ENCODE results near the gene SART1.
A peak's percentile ranks its signal among the peaks of the same experiment; 100 is the strongest.
"Not testable (repeated sequence)": the region's sequence is repeated elsewhere in the genome, so short reads cannot be mapped to it uniquely, and the experiment has no call there.

The SART1 gene

DNA sequence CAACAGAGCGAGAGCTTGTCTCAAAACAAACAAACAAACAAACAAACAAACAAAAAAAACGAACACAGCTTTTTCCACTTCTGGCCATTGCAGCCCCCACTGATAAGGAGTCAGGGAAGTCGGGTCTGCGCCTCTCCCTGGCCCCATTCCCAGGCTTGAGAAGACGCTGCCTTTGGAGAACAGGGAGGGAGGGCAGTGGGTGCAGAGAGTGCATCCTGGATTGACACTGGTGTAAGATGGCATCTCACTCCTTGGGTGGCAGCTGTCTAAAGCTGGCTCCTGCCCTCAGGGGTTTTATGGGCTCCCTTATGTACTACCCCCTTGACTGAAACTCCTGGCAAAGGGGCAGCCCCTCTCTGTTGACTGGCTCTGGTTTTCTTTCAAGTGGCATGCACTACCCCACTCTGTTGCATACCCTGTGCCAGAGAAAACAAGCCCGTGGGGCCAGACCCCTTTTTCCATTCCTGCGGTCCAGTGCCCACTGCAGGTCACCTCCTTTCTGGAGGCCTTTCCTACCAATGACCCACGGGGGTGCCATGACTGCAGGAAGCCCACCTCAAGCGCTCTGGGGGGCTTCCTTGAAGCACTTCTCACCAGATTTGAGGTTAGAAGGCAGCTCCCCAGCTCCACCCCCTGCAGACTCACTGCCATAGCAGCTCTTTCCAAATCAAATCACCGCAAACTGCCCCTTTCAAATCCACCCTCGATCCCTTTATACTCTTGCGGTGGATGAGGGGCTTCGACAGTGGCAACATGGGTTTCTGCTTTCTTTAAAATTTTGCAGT lies 29.6 kb upstream of the SART1 start:
- no peak overlapping the region for H3K27ac ChIP-seq
- DNase-seq (ENCODE audit: low read depth, low spot score) = no peak

DNA sequence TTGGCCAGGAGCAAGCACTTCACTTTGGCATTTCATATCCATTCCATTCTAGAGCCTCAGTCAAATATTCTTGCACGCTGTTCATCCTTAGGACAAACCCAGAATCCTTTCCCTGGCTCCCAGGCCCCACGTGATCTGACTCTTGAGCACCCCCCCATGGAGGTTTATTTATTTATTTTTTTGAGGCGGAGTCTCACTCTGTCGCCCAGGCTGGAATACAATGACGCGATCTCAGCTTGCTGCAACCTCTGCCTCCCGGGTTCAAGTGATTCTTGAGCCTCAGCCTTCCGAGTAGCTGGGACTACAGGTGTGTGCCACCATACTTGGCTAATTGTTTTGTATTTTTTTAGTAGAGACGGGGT lies 29.0 kb upstream of the SART1 start:
- no peak for DNase-seq (ENCODE audit: low read depth, low spot score)
- H3K27ac ChIP-seq = no peak overlapping the region

DNA sequence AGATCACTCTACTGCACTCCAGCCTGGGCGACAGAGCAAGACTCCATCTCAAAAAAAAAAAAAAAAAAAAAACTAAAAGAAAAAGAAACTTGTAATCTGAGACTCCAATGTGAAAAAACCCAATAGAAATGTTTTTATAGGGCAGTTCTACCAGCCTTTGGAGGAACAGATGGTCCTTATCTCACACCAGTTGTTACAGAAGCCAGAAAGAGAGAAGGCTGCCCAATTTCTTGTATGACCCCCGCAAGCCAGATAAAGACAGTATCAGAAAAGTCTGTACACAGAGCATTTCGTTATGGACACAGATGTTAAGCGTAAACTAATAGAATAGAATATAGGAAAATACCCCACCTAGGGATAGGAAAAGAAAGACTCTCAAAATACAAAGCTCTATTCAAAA lies 27.5 kb upstream of the SART1 start:
- DNase-seq (ENCODE audit: low read depth, low spot score) = no peak
- no peak overlapping the region for H3K27ac ChIP-seq

DNA sequence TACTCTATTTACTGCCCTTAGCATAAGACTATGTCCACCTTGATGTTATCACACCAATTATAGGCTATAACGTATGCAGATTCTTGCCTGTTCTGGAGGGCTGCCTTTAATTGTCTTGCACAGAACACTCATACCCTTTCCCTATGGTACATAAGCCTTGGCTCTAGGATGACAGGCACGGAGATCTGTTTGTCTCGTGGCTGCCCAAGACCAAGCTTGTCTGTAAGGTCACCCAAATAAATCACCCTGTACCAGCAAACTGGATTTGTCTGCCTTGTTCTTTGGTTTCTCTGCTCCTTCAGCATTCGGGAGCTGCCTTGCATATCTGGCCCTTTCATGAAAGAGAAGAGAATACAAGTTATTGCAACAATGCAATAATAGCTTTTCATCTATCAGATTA lies 23.8 kb upstream of the SART1 start:
- no peak overlapping the region for H3K27ac ChIP-seq
- no peak for DNase-seq (ENCODE audit: low read depth, low spot score)

DNA sequence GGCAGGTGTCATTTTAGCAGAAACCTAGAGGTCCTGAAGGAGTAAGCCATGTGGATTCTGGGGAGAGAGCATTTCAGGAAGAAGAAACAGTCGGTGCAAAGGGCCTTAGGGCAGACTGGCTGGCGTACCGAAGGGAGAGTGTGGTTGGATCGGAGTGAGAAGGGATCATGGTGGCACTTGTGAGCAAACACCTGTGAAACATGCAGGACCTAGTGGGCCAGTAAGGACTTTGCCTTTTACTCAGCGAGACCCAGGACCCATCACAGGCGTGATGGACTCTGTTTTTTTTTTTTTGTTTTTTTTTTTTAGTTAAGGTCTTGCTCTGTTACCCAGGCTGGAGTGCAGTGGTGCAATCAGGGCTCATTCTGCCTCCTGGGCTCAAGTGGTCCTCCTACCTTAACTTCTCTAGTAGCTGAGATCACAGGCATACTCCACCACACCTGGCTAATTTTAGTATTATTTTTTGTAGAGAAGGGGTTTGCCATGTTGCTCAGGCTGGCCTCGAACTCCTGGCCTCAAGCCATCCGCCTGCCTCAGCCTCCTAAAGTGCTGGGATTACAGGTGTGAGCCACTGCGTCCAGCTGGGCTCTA lies 19.7 kb upstream of the SART1 start:
- peak overlapping the region; percentile 52 for H3K27ac ChIP-seq
- no peak for DNase-seq (ENCODE audit: low read depth, low spot score)

DNA sequence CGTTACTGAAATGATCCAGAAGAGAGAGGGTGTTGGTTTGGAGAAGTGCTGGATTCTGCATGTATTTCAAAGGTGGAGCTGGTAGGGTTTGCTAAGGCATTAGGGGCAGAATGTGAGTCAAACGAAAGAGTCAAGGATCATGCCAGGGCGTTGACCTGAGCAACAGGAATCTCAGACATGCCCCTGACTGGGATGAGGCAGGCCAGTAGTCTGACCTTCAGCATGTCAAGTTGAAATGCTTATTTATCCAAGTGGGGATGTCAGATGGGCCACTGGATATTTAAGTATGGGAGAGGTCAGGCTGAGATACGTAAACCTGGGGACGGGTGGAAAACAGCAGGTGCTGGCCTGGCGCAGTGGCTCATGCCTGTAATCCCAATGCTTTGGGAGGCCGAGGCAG lies 19.0 kb upstream of the SART1 start:
- no peak for DNase-seq (ENCODE audit: low read depth, low spot score)
- H3K27ac ChIP-seq = no peak overlapping the region

DNA sequence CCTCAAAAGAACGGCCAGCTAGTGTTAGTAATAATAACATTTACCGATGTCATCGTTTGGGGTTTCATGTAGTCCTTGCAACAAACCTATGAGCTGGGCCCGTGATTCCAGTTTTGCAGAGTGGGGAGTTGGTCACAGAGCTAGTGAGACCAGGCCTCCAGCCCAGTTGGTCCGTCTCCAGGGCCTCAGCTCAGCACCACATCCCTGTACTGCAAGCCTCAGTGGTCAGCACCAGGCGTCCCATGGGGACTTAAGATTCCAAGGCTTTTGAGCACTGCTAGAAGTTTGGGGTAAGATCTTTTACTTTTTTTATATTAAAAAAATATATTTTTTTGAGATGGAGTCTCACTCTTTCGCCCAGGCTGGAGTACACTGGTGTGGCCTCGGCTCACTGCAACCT lies 17.3 kb upstream of the SART1 start:
- DNase-seq (ENCODE audit: low read depth, low spot score) = no peak
- H3K27ac ChIP-seq = no peak overlapping the region

DNA sequence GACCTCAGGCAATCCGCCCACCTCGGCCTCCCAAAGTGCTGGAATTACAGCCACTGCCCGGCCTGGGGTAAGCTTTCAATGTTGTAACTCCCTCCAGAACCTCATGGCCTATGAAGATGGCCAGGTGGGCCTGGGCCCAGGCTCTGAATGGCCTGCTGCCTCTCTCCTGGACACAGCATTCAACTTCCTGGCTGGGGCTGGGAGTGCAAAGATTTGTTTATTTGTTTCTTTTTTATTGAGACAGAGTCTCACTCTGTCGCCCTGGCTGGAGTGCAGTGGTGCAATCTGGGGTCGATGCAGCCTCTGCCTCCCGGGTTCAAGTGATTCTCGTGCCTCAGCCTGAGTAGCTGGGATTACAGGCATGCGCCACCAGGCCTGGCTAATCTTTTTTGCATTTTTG lies 16.8 kb upstream of the SART1 start:
- no peak for DNase-seq (ENCODE audit: low read depth, low spot score)
- no peak overlapping the region for H3K27ac ChIP-seq

DNA sequence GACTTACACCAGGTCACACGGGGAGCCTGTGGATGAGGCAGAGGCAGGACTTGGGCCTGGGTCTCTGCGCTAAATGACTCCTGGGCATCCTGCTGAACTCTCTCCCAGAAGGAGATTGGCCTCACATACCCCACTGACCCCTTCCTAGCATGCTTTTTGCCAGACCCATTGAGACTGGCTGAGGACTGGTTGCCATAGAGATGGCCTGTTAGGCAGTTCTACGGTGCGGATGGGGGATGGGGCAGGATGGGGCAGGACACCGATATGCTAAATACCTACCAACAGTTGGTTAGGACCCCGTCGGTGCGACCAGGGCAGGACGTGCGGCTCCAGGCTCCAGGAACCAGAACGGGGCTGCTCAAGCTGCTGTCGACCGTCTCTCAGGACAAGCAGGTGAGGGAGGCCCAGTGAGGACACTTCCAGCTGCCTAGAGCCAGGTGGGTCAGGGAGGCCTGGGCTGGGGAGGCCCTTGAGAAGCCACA lies 16.1 kb upstream of the SART1 start, which contains the start of gene TSGA10IP:
TSGA10IP (plus strand) TSS at position 51 of the 482 bp plus-strand sequence; CDS start at position 247, 196 bp downstream.
- no peak within 1 kb of the TSS for H3K27ac ChIP-seq
- DNase-seq (ENCODE audit: low read depth, low spot score) = no peak

DNA sequence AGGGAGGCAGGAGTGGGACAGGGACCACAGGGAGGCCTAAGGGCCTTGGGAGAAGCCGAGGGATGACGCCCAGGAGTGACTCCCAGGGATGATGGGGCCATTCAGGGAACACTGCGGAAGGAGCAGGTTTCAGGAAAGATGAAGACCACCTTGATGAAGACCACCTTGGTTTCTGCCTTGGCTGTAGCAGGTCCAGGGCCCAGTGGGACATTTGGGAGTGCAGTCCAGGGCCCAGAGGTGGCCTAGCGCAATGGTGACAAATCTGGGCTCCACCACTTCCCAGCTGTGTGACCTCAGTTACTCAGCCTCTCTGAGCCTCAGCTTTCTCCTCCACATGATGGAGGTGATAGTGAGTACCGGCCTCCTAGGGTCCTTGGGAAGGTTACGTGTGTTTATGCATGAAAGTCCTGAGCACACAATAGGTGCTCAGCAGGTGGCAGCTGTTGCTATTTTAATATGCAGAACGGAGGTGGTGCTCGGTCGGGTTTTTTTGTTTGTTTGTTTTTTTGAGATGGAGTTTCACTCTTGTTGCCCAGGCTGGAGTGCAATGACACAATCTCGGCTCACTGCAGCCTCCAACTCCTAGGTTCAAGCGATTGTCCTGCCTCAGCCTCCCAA lies 15.5 kb upstream of the SART1 start:
- H3K27ac ChIP-seq = no peak overlapping the region

DNA sequence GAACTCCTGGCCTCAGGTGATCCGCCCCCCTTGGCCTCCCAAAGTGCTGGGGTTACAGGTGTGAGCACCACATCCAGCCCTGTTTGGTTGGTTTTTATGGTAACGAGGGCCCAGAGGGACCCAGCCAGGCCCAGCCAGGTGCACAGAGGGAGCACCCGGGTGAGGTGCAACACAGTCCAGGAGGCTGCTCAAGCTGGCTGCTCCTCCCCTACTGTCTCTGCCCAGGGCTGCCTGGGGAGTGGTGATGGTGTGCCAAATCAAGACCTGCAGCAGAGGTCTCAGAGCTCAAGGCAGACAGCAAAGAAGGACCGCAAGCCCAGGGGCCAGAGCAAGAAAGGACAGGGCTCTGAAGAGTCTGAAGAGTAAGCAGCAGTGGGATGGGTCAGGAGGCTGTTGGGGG lies 14.9 kb upstream of the SART1 start:
- no peak for DNase-seq (ENCODE audit: low read depth, low spot score)
- no peak overlapping the region for H3K27ac ChIP-seq

More for the DNA sequence above, 15.5 kb upstream of the SART1 start:
- DNase-seq (ENCODE audit: low read depth, low spot score) = no peak

DNA sequence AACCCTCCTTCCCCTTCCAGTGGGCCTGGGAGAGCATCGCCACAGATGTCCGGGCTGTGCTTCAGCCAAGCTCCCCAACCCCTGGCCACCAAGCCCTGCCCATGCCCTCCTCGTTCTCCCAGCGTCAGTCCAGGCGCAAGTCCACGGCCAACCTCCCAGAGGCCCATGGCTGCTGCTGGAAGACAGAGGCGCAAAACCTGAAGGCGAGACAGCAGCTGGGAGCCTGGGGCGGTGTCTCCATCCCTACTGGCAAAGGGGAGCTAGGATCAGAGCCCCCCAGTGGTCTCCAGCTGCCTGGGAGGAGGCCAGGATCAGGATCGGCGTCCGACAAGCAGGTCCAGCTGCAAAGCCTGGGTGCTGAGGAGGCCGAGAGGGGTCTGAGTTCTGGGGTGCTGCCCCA lies 14.4 kb upstream of the SART1 start:
- H3K27ac ChIP-seq = no peak overlapping the region
- DNase-seq (ENCODE audit: low read depth, low spot score) = no peak

DNA sequence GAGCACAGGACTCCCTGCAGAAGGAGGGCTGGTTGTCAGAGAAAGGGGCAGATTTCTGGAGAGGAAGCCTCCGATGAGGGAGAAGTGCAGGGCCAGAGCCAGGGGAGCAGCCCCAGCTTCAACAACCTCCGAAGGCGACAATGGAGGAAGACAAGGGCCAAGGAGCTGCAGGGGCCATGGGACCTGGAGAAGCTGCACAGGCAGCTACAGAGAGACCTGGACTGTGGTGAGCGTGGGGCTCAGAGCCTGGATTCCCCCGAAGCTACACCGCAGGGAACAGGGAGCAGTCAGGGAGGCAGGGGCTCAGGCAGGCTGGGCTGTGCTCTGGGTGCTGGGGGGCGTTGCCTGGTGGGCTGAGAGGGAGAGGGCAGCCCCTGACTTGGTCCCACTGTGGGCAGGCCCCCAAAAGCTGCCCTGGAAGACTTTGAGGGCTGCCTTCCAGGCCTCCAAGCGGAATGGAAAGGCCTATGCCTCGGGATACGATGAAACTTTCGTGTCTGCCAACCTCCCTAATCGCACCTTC lies 13.9 kb upstream of the SART1 start:
- H3K27ac ChIP-seq = no peak overlapping the region
- no peak for DNase-seq (ENCODE audit: low read depth, low spot score)

DNA sequence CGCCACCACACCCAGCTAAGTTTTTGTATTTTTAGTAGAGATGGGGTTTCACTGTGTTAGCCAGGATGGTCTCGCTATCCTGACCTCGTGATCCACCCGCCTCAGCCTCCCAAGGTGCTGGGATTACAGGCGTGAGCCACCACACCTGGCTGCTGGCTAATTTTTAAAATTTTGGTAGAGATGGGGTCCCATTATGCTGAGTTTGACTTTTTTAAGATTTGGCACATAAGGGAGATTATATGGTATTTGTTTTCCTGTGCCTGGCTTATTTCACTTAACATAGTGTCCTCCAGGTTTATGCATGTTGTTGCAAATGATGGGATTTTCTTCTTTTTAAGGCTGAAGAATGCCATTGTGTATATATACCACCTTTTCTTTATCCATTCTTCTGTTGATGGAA lies 10.8 kb upstream of the SART1 start:
- DNase-seq (ENCODE audit: low read depth, low spot score); H3K27ac ChIP-seq: not testable (repeated sequence)

DNA sequence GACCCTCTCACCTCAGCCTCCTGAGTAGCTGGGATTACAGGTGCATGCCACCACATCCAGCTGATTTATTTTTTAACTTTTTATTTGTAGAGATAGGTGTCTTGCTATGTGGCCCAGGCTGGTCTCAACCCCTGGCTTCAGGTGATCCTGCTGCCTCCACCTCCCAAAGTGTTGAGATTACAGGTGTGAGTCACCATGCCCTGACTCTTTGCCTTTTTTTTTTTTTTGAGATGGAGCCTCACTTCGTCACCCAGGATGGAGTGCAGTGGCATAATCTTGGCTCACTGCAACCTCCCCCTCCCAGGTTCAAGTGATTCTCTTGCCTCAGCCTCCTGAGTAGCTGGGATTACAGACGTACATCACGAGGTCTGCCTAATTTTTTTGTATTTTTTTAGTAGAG lies 9.9 kb upstream of the SART1 start:
- DNase-seq (ENCODE audit: low read depth, low spot score) = not testable (repeated sequence)
- H3K27ac ChIP-seq = peak overlapping the region; percentile 36

DNA sequence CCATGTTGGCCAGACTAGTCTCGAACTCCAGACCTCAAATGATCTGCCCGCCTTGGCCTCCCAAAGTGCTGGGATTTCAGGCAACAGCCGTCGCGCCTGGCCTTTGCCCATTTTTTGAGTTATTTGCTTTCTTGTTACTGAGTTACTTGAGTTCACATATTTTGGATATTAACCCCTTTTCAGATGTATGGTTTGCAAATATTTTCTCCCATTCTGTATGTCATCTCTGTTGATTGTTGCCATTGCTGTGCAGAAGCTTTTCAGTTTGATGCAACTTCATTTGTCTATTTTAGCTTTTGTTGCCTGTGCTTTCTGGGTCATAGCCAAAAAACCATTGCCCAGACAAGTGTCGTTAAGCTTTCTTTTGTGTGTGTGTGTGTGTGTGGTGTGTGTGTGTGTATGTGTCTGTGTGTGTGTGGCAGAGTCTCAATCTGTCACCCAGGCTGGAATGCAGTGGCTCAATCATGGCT lies 9.4 kb upstream of the SART1 start:
- no peak for DNase-seq (ENCODE audit: low read depth, low spot score)

DNA sequence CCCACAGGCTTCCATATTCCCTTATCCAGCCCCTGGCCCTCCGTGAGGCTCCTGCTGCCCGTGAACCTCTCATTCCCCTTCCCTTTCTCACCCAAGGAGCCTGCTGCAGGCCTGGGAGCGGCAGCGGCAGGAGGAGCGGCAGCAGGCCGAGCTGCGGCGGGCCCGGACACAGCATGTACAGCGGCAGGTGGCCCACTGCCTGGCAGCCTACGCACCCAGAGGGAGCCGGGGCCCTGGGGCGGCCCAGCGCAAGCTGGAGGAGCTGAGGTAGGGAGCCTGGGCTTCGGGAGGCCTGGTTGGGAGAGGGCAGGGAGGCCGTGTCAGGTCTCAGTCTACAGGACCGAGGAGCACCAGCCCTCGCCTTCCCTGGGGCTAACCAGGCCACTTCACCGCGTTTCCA lies 8.1 kb upstream of the SART1 start:
- no peak overlapping the region for H3K27ac ChIP-seq
- no peak for DNase-seq (ENCODE audit: low read depth, low spot score)

More for the DNA sequence above, 9.4 kb upstream of the SART1 start:
- H3K27ac ChIP-seq = peak overlapping the region; percentile 36

DNA sequence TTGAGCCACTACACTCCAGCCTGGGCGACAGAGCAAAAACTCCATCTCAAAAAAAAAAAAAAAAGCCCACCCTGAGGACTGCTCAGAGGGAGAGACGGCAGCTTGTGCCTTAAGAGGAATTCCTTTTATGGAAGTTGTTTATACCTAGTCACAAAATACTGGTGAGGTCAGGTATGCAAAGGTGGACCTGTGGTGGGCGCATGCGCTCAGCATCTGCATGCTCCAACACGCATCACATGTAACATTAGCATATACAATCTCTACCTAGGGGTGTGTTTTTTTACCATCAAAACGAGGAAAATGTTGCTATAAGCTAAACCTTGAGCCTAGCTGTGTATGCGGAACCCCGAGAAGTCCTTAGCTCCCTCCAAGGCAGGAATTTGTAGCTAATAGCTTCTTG lies 6.8 kb upstream of the SART1 start:
- no peak for DNase-seq (ENCODE audit: low read depth, low spot score)
- H3K27ac ChIP-seq = no peak overlapping the region

DNA sequence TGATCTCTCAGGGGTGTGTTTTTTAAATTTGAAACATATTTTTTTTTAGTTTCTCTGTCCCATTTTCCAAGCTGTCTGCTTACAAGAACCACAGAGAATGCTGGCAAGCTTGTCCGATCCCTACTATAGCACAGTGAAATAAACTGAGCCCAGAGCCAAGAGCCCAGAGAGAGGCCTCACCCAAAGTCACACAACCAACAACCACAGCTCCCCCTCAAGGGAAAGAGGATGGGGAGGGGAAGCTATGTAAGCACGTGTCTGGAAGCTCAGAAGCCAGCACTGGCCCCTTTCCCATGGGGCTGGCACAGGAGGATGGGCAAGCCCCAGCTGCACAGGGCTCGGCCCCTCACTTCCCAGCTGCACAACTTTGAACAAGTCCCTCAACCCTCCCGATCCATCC lies 3.2 kb upstream of the SART1 start:
- no peak for DNase-seq (ENCODE audit: low read depth, low spot score)
- no peak overlapping the region for H3K27ac ChIP-seq

DNA sequence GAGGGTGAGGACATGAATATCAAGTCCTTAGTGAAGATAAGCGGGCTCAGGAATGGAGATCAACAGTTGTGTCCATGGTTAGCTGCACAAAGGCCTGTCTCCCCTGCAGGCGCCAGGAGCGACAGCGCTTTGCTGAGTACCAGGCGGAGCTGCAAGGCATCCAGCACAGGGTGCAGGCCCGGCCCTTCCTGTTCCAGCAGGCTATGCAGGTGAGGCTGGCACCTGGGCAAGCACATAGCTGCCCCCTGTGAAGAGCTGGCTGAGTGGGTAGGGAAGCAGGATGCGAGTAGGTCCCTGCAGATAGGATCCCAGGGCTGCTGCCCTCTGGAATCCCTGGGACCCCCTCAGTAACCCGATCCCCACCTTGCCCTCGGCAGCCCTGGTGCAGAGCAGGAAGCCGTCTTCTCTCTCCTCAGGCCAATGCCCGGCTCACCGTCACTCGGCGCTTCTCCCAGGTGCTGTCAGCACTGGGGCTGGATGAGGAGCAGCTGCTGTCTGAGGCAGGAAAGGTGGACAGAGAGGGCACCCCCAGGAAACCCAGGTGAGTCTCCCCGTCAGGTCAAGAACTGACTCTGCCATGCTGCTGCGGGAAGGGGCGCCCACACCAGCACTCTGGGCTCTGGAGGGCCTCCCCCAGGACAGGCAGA lies 2.6 kb upstream of the SART1 start:
- no peak for DNase-seq (ENCODE audit: low read depth, low spot score)
- no peak overlapping the region for H3K27ac ChIP-seq

DNA sequence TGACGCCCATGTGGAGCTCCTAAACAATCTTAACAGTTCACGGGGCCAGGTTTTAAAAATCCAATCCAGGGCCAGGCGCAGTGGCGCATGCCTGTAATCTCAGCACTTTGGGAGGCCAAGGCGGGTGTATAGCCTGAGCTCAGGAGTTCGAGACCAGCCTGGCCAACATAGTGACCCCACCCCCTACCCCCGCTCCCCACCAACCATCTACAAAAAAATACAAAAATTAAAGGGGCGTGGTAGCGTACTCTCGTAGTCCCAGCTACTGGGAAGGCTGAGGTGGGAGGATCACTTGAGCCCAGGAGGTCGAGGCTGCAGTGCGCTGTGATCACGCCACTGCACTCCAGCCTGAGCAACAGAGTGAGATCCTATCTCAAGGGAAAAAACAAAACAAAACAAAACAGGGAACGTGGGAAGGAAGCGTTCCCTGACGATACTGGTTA lies 689 bp upstream of the SART1 start:
- DNase-seq (ENCODE audit: low read depth, low spot score) = no peak
- peak overlapping the region; percentile 66 for H3K27ac ChIP-seq

All from epithelial cell of prostate (primary cell).